HAP-1 (cell line): ENCODE results near the gene TNRC6C.

Source experiments
- DNase-seq, 2 experiments: peaks; one replicate each; pipeline ENCODE4 v3.0.0-alpha.2; 2016 to 2020; ENCODE audit warnings: low spot score in 2 of 2
- H3K27me3 ChIP-seq: fragments of 250-450 bp; sonication (Bioruptor Pico); 2 replicates; pipeline ENCODE4 v1.5.1; 2020; ENCODE audit warnings: low read depth, mild to moderate bottlenecking, moderate library complexity
- H3K36me3 ChIP-seq: fragments of 250-450 bp; sonication (Bioruptor Pico); replicated peaks from 2 replicates; pipeline ENCODE4 v1.5.1; 2020; ENCODE audit warnings: mild to moderate bottlenecking
- H3K4me1 ChIP-seq: fragments of 250-450 bp; sonication (Bioruptor Pico); 2 replicates; pipeline ENCODE4 v1.5.1; 2020; ENCODE audit warnings: mild to moderate bottlenecking
- H3K4me3 ChIP-seq: fragments of 250-450 bp; sonication (Bioruptor Pico); 2 replicates; pipeline ENCODE4 v1.5.1; 2020; ENCODE audit warnings: mild to moderate bottlenecking, moderate library complexity
- H3K9me3 ChIP-seq: fragments of 250-450 bp; sonication (Bioruptor Pico); 2 replicates; pipeline ENCODE4 v1.5.1; 2020; ENCODE audit warnings: mild to moderate bottlenecking, moderate library complexity
- in situ Hi-C: fragments of 300-500 bp; cut with MboI; formaldehyde crosslinking; loops from 3 replicates; pipeline ENCODE4 v1.14.3; 2020; ENCODE audit warnings: low sequenced_read_pairs, inconsistent platforms, mixed read lengths

TNRC6C gene

DNA sequence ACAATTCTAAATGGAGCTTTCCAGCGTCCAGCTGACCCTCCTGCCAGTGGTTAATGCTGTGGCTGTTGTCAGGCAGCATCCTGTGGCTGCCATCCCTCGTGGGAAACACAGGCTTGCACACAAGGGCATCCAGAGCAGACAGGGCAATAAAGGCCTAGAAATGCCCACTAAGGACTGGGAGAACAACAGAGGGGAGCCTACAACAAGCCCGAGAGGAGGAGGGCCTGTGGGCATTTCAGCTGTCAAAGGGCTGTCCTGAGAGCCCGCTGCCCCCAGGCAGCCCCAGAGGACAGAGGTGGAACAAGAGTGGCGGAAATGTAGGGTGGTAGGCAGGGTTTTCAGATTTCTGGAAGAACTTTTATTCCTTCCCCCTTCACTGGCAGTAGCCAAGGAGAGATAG, 81.1 kb downstream of the TNRC6C start:
- no peak for DNase-seq
- Histone ChIP-seq H3K9me3 (no peaks in the 10 kb centered on the region), H3K36me3 (no peaks in the 10 kb centered on the region; the same call in 1 of the 2 replicates), H3K4me3 (no peak overlapping the region), H3K27me3 (no peaks in the 10 kb centered on the region), H3K4me1 (peaks cover 15% of the 10 kb centered on the region)
- in situ Hi-C loops, result no loop called here

DNA sequence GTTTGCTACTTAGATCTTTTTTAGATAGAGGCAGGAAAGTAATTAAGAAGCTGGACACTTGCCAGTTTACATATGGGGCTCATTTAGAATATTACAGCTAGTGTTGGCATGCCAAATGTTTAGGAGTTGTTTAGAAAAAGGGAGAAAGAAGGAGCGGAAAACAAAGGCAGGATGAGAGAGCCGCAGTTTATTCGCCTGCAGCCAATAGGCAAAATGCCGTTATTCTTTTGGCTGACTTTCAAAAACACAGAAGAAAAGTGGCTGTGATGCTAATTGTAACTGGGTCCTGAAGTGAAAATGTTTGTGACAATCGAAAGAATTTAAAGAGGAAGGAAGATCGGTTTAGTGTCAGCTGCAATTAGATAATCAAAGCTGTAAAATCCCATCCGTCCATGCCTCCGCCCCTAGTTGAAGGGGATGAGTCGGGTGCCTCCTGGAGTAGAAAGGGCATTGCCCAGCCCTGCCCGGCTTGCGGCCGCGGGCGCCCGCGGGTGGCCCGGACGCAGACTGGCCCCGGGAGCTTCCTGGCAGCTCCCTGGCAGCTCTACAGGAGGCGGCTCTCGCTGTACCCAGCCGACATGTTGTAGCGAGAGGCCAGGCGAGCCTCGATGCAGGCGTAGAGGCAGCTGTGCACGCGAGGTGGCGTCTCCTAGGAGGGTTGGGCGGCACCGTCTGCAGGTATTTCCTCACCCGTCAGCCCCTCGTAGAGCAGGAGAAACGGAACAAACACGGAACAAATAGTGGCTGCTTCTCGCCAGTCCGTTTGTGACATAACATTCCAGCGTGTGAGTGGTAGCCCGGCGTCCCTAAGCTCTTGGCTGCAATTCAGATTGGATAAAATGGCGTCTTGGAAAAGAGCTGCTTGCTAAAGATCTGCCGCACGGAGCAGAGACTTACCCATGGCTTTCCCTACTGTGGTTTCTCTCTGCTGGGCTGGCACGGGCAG, 82.2 kb downstream of the TNRC6C start:
- no peak overlapping the region for H3K4me3 ChIP-seq

DNA sequence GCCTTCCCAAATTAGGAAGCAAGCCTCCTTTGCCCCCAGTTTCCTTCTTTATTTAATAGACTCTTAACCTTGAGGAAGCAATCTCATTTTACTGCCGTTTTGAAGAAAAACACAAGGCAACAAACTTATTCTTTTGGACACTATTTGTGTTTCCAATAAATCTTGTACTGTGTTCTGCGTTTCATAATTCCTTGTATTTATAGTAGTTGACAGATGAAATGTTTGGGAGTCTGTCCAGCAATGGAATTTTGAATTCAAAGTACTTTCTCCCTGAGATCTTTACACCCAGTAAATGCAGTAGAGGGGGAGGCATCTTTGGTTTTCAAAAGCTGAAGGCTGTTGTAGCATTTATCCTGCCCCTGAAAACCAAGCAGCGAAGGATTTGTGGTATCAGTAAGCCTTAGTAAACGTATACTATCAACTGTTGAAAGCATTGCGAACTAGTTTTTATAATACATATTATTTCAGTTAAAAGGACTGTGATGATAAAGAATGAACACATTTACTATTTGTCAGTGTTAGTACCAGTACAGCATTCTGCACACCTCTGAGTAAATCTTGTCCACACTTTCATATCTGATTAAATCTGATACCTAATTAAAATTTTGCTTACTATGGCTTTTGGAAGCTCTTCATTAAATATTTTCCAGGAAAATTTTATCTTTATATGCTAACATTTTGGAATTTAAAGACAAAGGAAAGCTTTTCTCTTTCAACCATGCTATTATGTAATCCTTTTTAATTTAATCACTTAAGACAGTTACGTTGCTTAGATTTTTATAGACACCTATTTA, 83.1 kb downstream of the TNRC6C start:
- Histone ChIP-seq H3K9me3 (no peaks in the 10 kb centered on the region), H3K4me3 (no peak overlapping the region), H3K4me1 (peaks cover 15% of the 10 kb centered on the region), H3K27me3 (no peaks in the 10 kb centered on the region), H3K36me3 (no peaks in the 10 kb centered on the region)
- DNase-seq, result no peak
- in situ Hi-C loops, result no loop called here

More for the DNA sequence above, 82.2 kb downstream of the TNRC6C start:
- H3K4me1 ChIP-seq, result peaks cover 15% of the 10 kb centered on the region
- no peaks in the 10 kb centered on the region for H3K9me3 ChIP-seq
- in situ Hi-C loops, result no loop called here
- H3K27me3 ChIP-seq, result no peaks in the 10 kb centered on the region
- peak in 1 of 2 experiments; percentile 13 for DNase-seq
- H3K36me3 ChIP-seq, result no peaks in the 10 kb centered on the region; the same call in 1 of the 2 replicates

DNA sequence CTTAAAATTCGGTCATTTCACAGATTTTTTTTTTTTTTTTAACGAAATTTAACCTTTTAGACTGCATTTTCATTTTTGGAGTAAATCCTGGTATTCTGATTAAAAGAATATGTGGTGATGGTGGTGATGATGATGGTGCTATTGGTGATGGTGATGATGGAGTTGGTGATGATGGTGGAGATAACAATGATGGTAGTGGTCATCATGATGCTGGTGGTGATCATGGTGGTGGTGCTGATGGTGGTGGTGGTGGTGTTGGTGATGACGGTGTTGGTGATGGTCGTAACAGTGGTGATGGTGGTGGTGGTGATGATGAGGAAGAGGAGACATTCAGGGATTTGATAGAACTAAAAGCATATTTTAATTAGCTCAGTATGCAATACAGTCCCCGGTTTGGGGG, 84.0 kb downstream of the TNRC6C start:
- H3K27me3 ChIP-seq, result no peaks in the 10 kb centered on the region
- no peak for DNase-seq
- in situ Hi-C loops, result no loop called here
- no peaks in the 10 kb centered on the region for H3K9me3 ChIP-seq
- peaks cover 15% of the 10 kb centered on the region for H3K4me1 ChIP-seq
- no peaks in the 10 kb centered on the region for H3K36me3 ChIP-seq
- no peak overlapping the region for H3K4me3 ChIP-seq

DNA sequence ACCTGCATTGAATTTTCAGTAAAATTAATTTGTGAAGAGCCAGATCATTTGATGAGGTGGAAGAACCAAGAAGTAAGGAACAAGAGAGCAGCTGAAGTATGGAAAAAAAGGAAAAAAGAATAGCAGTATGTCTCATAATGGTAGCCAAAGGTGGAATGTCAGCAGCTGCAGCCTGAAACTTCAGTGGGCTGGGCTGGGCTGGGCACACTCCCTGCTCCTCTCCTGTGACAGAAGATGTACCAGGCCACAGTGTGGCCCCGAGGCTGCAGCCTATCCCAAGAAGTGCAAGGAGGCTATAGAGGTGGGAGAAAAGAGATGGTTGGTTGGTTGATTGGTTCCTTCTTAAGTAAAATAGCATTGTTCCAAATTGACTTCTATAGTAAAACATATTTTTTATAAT, 84.5 kb downstream of the TNRC6C start:
- DNase-seq, result no peak
- Histone ChIP-seq H3K4me3 (no peak overlapping the region), H3K4me1 (peaks cover 15% of the 10 kb centered on the region), H3K9me3 (no peaks in the 10 kb centered on the region), H3K27me3 (no peaks in the 10 kb centered on the region), H3K36me3 (no peaks in the 10 kb centered on the region)
- in situ Hi-C loops, result no loop called here

DNA sequence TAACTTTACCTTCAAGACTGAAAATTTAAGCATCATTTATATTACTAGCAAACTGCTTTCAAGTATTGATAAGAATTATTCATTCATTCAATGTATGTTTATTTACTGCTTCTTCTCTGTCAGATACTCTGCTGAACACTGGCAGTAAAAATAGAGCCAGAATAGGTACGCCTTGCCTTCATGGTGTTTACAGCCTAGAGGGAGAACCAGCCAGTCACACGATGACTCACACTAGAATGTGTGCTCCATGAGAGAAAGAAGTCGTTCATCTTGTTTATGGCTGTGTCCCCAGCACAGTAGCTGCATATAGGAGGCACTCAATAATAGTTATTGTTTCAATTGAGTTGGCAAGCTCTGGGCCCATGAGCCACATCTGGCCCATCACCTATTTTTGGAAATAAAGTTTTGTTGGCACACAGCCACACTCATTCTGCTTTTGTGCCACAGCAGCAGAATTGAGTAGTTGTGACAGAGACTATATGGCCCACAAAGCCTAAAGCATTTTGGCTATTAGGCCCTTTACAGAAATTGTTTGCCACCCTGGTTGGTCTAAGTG, 85.9 kb downstream of the TNRC6C start:
- in situ Hi-C loops, result no loop called here
- H3K4me3 ChIP-seq, result no peak overlapping the region
- DNase-seq, result no peak
- peaks cover 3% of the 10 kb centered on the region for H3K36me3 ChIP-seq
- H3K4me1 ChIP-seq, result peaks cover 15% of the 10 kb centered on the region
- no peaks in the 10 kb centered on the region for H3K9me3 ChIP-seq
- no peaks in the 10 kb centered on the region for H3K27me3 ChIP-seq

DNA sequence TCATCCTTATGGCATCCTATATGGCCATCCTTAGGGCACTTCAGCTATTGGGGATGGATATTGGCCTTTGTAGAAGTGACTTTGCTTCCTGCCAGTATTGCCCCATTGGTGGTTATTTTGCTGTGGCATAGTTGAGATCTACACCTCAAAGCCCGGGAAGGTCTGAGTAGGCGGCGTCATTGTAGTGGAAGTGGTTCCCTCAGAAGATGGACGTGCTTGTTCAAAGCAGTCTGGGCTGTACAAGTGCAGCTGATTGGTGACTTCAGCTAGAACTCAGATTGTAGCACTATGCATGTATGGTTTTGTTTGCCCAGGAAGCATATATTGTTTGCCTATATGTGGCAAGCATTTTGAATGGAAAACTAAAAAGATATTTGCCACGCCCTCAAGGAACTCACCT, 86.8 kb downstream of the TNRC6C start:
- Histone ChIP-seq H3K9me3 (no peaks in the 10 kb centered on the region), H3K4me1 (peaks cover 13% of the 10 kb centered on the region), H3K36me3 (peaks cover 10% of the 10 kb centered on the region), H3K4me3 (no peak overlapping the region), H3K27me3 (no peaks in the 10 kb centered on the region)
- DNase-seq, result no peak
- in situ Hi-C loops, result no loop called here

DNA sequence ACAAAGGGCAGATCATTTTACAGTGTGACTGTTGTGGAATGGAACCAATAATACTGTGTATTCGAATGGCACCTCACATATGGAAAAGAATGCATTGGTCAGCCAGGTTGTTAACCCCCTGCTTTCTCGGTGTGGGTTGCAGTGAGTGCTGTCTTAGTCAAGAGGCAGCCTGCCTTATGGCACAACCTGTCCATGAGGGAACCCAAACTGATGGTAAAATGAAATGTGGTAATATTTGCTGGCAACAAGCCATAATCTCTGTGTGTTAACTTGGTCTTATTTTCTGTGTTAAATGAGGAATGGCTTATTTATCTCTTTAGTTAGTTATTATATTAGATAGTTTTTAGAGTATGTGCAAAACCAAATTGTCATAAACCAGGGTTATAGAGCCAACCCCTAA, 88.4 kb downstream of the TNRC6C start:
- H3K4me1 ChIP-seq, result peaks cover 4% of the 10 kb centered on the region
- peaks cover 10% of the 10 kb centered on the region for H3K36me3 ChIP-seq
- in situ Hi-C loops, result no loop called here
- H3K9me3 ChIP-seq, result no peaks in the 10 kb centered on the region
- no peak overlapping the region for H3K4me3 ChIP-seq
- no peak for DNase-seq
- H3K27me3 ChIP-seq, result no peaks in the 10 kb centered on the region

DNA sequence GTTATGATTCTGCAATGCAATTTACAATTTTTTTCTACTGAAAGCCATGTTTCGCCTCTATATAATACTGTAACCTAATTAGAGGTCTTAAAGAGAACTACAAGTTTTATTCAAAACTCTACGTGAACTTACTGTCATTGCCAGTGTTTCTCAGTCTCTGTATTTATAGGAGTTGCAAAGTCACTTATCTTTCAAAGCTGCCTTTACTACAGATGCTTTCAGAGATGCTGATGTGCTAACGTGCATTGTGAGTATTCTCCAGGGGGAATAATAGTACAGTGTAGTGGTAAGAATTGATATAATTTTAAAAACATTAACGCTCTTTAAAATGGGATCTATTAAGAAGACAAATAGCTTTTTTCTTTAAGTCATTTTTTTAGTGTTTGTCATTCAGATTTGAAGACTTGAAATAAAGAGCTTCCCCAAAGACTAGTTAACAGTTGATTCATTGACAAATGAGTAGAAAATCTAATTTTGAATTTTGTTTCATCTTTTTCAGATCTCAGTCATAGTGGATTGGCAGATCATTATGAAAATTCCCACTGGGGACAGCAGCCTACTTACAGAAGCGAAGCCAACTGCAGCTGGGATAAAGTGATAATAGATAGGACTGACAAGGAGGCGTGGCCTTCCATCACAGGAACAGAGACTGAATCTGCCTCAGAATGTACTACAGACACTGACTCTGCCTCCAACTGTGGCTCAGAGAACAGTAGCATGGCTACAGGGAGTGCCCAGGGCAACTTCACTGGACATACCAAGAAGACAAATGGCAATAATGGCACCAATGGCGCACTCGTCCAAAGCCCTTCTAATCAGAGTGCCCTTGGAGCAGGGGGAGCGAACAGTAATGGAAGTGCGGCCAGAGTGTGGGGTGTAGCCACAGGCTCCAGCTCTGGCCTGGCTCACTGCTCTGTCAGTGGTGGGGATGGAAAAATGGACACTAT, 90.1 kb downstream of the TNRC6C start:
- peaks cover 10% of the 10 kb centered on the region for H3K36me3 ChIP-seq
- H3K4me3 ChIP-seq, result no peak overlapping the region
- no peak for DNase-seq
- H3K9me3 ChIP-seq, result no peaks in the 10 kb centered on the region
- H3K27me3 ChIP-seq, result no peaks in the 10 kb centered on the region
- in situ Hi-C loops, result no loop called here
- H3K4me1 ChIP-seq, result no peaks in the 10 kb centered on the region

DNA sequence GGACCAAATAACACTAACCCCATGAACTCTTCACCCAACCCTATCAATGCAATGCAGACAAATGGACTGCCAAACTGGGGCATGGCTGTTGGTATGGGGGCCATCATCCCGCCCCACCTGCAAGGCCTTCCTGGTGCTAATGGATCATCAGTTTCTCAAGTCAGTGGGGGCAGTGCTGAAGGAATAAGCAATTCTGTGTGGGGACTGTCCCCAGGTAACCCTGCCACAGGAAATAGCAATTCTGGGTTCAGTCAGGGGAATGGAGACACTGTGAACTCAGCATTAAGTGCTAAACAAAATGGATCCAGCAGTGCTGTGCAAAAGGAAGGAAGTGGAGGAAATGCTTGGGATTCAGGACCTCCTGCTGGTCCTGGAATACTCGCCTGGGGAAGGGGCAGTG, 91.1 kb downstream of the TNRC6C start:
- H3K4me1 ChIP-seq, result no peaks in the 10 kb centered on the region
- in situ Hi-C loops, result no loop called here
- no peak for DNase-seq
- no peaks in the 10 kb centered on the region for H3K27me3 ChIP-seq
- no peaks in the 10 kb centered on the region for H3K9me3 ChIP-seq
- H3K4me3 ChIP-seq, result no peak overlapping the region
- H3K36me3 ChIP-seq, result peaks cover 17% of the 10 kb centered on the region

DNA sequence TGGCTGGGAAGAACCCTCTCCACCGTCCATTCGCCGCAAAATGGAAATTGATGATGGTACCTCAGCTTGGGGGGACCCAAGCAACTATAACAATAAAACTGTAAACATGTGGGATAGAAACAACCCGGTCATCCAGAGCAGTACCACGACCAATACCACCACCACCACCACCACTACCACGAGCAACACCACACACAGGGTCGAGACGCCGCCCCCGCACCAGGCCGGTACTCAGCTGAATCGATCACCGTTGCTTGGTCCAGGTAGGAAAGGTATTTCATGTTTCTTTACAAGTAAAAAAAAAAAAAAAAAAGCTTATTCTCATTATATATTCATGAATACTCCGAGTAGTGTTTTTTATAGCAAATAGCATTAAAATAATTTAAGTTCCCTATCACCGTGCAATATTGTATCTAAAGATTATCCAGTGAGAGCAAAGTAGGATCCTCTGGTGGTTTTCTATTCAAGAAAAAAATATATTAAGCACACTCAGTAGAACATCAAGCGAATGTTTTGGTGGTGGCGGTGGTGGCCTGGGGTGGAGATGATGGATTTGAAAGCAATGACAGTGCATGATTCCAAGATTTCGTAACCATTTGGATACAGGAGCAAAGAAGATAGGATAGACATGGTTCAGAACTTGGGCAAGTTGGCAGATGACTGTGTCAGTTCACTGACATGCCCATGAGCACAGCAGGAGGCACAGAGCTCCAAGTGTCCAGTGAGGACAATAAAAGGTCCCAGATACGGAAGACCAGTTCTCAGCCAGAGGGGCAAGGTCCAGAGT, 92.9 kb downstream of the TNRC6C start:
- Histone ChIP-seq H3K4me1 (no peaks in the 10 kb centered on the region), H3K4me3 (no peak overlapping the region), H3K36me3 (peaks cover 17% of the 10 kb centered on the region), H3K9me3 (no peaks in the 10 kb centered on the region), H3K27me3 (no peaks in the 10 kb centered on the region)
- no peak for DNase-seq
- in situ Hi-C loops, result no loop called here

DNA sequence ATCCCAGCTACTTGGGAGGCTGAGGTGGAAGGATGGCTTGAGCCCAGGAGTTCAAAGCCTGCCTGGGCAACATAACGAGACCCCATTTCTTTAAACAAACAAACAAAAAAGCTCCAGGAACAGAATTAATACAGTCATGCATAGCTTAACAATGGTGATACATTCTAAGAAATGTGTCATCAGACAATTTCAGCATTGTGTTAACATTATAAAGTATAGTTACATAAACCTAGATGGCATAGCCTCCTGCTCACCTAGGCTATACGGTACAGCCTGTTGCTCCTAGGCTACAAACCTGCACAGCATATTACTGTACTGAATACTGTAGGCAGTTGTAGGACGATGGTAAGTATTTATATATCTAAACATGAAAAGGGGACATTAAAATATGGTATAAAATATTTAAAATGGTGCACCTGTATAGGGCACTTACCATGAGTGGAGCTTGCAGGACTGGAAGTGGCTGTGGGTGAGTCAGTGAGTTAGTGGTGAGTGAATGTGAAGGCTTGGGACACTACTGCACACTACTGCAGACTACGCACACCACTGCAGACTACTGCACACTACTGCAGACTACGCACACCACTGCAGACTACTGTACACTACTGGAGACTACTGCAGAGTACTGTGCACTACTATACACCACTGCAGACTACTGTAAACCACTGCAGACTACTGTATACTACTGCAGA, 95.4 kb downstream of the TNRC6C start:
- in situ Hi-C loops, result no loop called here
- Histone ChIP-seq H3K4me1 (no peaks in the 10 kb centered on the region), H3K27me3 (no peaks in the 10 kb centered on the region), H3K9me3 (no peaks in the 10 kb centered on the region), H3K36me3 (peaks cover 17% of the 10 kb centered on the region), H3K4me3 (no peak overlapping the region)
- DNase-seq, result no peak
